Vagina (tissue), 2 donors: ENCODE measurements around the gene SENP1. TPM values are rescaled to one million over a fixed set of nuclear protein-coding genes. Genes with fewer than 3 reads are reported as not detected.

Source experiments
- DNase-seq, 2 donors: peaks; one replicate each; pipeline ENCODE4 v3.0.0-alpha.2; 2017; ENCODE audit errors: extremely low spot score in 2 of 2
- H3K27ac ChIP-seq: fragments of 200-600 bp; sonication (generic); one replicate; pipeline ENCODE4 v1.5.1; 2019
- H3K27me3 ChIP-seq: fragments of 200-600 bp; sonication (generic); one replicate; pipeline ENCODE4 v1.5.1; 2019
- H3K36me3 ChIP-seq, 2 donors: fragments of 200-600 bp; sonication (generic); one replicate each; pipeline ENCODE4 v1.5.1; 2017 to 2019
- H3K4me1 ChIP-seq: fragments of 200-600 bp; sonication (generic); one replicate; pipeline ENCODE4 v1.5.1; 2019
- H3K4me3 ChIP-seq, 2 donors: fragments of 200-600 bp; sonication (generic); 1 replicate in 1 of 2; 2 replicates in 1 of 2; pipeline ENCODE4 v1.5.1; 2016 to 2019
- H3K9me3 ChIP-seq: fragments of 200-600 bp; sonication (generic); one replicate; pipeline ENCODE4 v1.5.1; 2019
- CTCF ChIP-seq, 3 experiments: fragments of 450-650 bp in 2 of 3; fragments of 200-600 bp in 1 of 3; sonication (generic) in 1 of 3; IDR thresholded peaks; one replicate each; pipeline ENCODE4 v1.5.1; 2017 to 2019; ENCODE audit warnings: antibody characterized with exemption in 3 of 3, mild to moderate bottlenecking in 2 of 3, moderate library complexity in 2 of 3
- POLR2A ChIP-seq, 2 donors: fragments of 450-650 bp; IDR thresholded peaks; one replicate each; pipeline ENCODE4 v1.6.1; 2017; ENCODE audit warnings: antibody characterized with exemption in 2 of 2, mild to moderate bottlenecking in 2 of 2, moderate library complexity in 2 of 2
- POLR2AphosphoS5 ChIP-seq, 2 donors: sonication (generic); formaldehyde crosslinking; IDR thresholded peaks; one replicate each; pipeline ENCODE4 v1.9.0; 2017; ENCODE audit warnings: antibody characterized with exemption in 2 of 2, mild to moderate bottlenecking in 2 of 2, low read depth in 1 of 2; ENCODE audit not compliant: insufficient read depth in 1 of 2
- intact Hi-C: fragments of 100-400 bp; cut with DNase I; formaldehyde crosslinking; loops from one replicate; pipeline ENCODE4 v1.15.1; 2023
- total RNA-seq: library from RNA; depleted of rRNA; stranded (reverse); fragments of >200 nt; gene quantifications from one replicate; pipeline ENCODE4 v1.2.3, GENCODE V29; 2016

SENP1 gene
- total RNA-seq, 1 donor from 2014 or later: 21.4 TPM

- intact Hi-C loops: no loop called here
Observed at GRCh38 chr12:48017921-48018617, 87.8 kb downstream of the SENP1 start.

GRCh38 chr12:48017496-48017895 lies 88.4 kb downstream of the SENP1 start:
- Histone ChIP-seq H3K4me3 (no peak overlapping the region), H3K36me3 (no peaks in the 10 kb centered on the region), H3K27ac (no peak overlapping the region), H3K9me3 (no peaks in the 10 kb centered on the region), H3K4me1 (no peaks in the 10 kb centered on the region), H3K27me3 (no peaks in the 10 kb centered on the region)
- TF ChIP-seq POLR2A (IDR thresholded peaks at IDR 0.05) (no peak), CTCF (IDR thresholded peaks at IDR 0.05) (no peak), POLR2AphosphoS5 (IDR thresholded peaks at IDR 0.05; ENCODE audit: insufficient read depth in 1 of 2, low read depth in 1 of 2) (no peak)
- intact Hi-C loops: no loop called here
- DNase-seq: no peak

More at GRCh38 chr12:48017921-48018617, 87.8 kb downstream of the SENP1 start:
- no peak for TF ChIP-seq CTCF (IDR thresholded peaks at IDR 0.05)
- no peak for TF ChIP-seq POLR2AphosphoS5 (IDR thresholded peaks at IDR 0.05; ENCODE audit: insufficient read depth in 1 of 2, low read depth in 1 of 2)
- TF ChIP-seq POLR2A (IDR thresholded peaks at IDR 0.05): no peak
- no peaks in the 10 kb centered on the region for H3K4me1 ChIP-seq
- no peak for DNase-seq
- H3K27me3 ChIP-seq: no peaks in the 10 kb centered on the region
- no peaks in the 10 kb centered on the region for H3K36me3 ChIP-seq
- no peak overlapping the region for H3K4me3 ChIP-seq
- no peaks in the 10 kb centered on the region for H3K9me3 ChIP-seq
- no peak overlapping the region for H3K27ac ChIP-seq

DNA sequence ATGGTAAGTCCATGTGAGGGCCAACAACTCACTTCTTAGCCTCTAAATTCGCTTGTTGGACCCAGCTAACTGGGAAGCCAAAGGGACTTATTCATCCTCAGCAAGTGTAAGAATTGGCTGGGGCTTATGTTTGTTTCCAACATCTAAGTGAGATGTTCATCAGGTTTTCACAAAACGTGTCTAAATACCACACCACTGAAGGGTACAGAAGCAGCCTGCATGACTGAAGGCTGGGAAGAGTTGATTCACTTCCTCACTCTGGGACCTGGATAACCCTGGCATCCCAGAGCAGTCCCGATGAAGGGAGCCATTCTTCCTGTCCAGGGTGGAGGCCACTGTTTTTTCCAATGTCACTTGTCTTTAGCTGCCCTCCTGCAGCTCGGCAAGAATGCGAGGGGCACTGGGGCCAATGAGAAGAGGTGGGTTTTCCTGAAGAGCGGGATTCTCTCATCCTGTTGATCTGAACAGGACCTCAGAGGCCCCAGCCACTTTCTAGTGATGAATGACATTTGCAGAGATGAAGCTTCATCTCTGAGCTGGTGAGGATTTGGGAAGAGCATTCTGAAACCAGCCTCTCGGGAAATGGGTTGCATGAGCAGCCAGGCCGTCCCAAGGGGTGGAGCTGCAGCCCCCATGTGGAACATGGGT lies 89.4 kb downstream of the SENP1 start:
- DNase-seq: no peak
- intact Hi-C loops: no loop called here

GRCh38 chr12:48015954-48016353 lies 89.9 kb downstream of the SENP1 start:
- no peak overlapping the region for H3K4me3 ChIP-seq
- H3K4me1 ChIP-seq: no peaks in the 10 kb centered on the region
- TF ChIP-seq CTCF (IDR thresholded peaks at IDR 0.05) (no peak), POLR2AphosphoS5 (IDR thresholded peaks at IDR 0.05; ENCODE audit: insufficient read depth in 1 of 2, low read depth in 1 of 2) (no peak), POLR2A (IDR thresholded peaks at IDR 0.05) (no peak)
- H3K9me3 ChIP-seq: no peaks in the 10 kb centered on the region
- H3K27ac ChIP-seq: no peak overlapping the region
- H3K36me3 ChIP-seq: no peaks in the 10 kb centered on the region
- intact Hi-C loops: no loop called here
- no peak for DNase-seq
- H3K27me3 ChIP-seq: no peaks in the 10 kb centered on the region

More for the DNA sequence above, 89.4 kb downstream of the SENP1 start:
- Histone ChIP-seq H3K36me3 (no peaks in the 10 kb centered on the region), H3K9me3 (no peaks in the 10 kb centered on the region), H3K27ac (no peak overlapping the region), H3K4me3 (no peak overlapping the region), H3K27me3 (no peaks in the 10 kb centered on the region), H3K4me1 (no peaks in the 10 kb centered on the region)
- no peak for TF ChIP-seq CTCF (IDR thresholded peaks at IDR 0.05)
- no peak for TF ChIP-seq POLR2AphosphoS5 (IDR thresholded peaks at IDR 0.05; ENCODE audit: insufficient read depth in 1 of 2, low read depth in 1 of 2)
- no peak for TF ChIP-seq POLR2A (IDR thresholded peaks at IDR 0.05)

DNA sequence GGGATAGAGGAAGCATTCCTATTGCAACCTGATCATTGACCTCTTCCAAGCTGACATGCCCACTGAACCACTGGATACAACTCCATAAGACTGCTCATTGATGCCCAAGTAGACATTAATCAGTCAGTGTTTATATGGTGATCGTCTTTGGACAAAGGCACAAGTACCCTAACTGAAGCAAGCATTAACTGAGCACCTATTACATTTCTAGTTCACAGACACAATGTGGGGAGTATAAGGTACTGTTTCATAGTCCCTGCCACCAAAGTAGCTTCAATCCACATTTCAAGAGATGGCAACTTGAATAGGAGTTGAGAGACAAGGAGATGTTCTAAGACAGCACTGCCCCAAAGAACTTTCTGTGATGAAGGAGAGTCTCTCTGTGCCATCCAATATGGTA lies 90.8 kb downstream of the SENP1 start:
- H3K4me1 ChIP-seq: no peaks in the 10 kb centered on the region
- H3K4me3 ChIP-seq: no peak overlapping the region
- no peak for TF ChIP-seq POLR2AphosphoS5 (IDR thresholded peaks at IDR 0.05; ENCODE audit: insufficient read depth in 1 of 2, low read depth in 1 of 2)
- TF ChIP-seq CTCF (IDR thresholded peaks at IDR 0.05): no peak
- no peak for TF ChIP-seq POLR2A (IDR thresholded peaks at IDR 0.05)
- H3K27ac ChIP-seq: no peak overlapping the region
- intact Hi-C loops: no loop called here
- no peaks in the 10 kb centered on the region for H3K36me3 ChIP-seq
- DNase-seq: no peak
- no peaks in the 10 kb centered on the region for H3K9me3 ChIP-seq
- H3K27me3 ChIP-seq: no peaks in the 10 kb centered on the region
